ENCODE measurements around the gene UGT2B11.

Gene UGT2B11

GRCh38 chr4:69214716-69215115 is at the start of gene UGT2B11:
Gene UGT2B11 (minus strand): TSS chr4:69214748. CDS start chr4:69214722, 26 bp downstream.
- TF ChIP-seq MAX (IDR thresholded peaks at IDR 0.05) (no peak), TCF12 (IDR thresholded peaks at IDR 0.05; ENCODE audit: low read depth) (no peak), CEBPB (IDR thresholded peaks at IDR 0.05) (no peak), TAF1 (IDR thresholded peaks at IDR 0.05; ENCODE audit: low read depth) (no peak), FOXM1 (IDR thresholded peaks at IDR 0.05; ENCODE audit: borderline replicate concordance, low read depth) (no peak), REST (IDR thresholded peaks at IDR 0.05; ENCODE audit: low read depth) (no peak), RAD21 (IDR thresholded peaks at IDR 0.05; ENCODE audit: low read depth) (no peak), ZBTB7A (IDR thresholded peaks at IDR 0.05; ENCODE audit: low read depth) (no peak), TEAD4 (IDR thresholded peaks at IDR 0.05) (no peak), YY1 (IDR thresholded peaks at IDR 0.05; ENCODE audit: low read depth) (no peak), CREB1 (IDR thresholded peaks at IDR 0.05; ENCODE audit: low read depth) (no peak), EGR1 (IDR thresholded peaks at IDR 0.05) (no peak)

GRCh38 chr4:69239557-69240168 is 25.1 kb upstream of the UGT2B11 start:
- TF ChIP-seq ZBTB7A (IDR thresholded peaks at IDR 0.05; ENCODE audit: low read depth): no peak
- no peak for TF ChIP-seq TAF1 (IDR thresholded peaks at IDR 0.05; ENCODE audit: low read depth)
- no peak for TF ChIP-seq NFIC (IDR thresholded peaks at IDR 0.05)
- TF ChIP-seq FOXM1 (IDR thresholded peaks at IDR 0.05; ENCODE audit: borderline replicate concordance, low read depth): no peak
- TF ChIP-seq TEAD4 (IDR thresholded peaks at IDR 0.05): no peak
- no peak for TF ChIP-seq REST (IDR thresholded peaks at IDR 0.05; ENCODE audit: low read depth)
- no peak for TF ChIP-seq YY1 (IDR thresholded peaks at IDR 0.05; ENCODE audit: low read depth)
- TF ChIP-seq USF1 (IDR thresholded peaks at IDR 0.05): no peak
- no peak for TF ChIP-seq TCF12 (IDR thresholded peaks at IDR 0.05; ENCODE audit: low read depth)
- no peak for TF ChIP-seq EP300 (IDR thresholded peaks at IDR 0.05; ENCODE audit: borderline replicate concordance)
- TF ChIP-seq MAX (IDR thresholded peaks at IDR 0.05): no peak
- TF ChIP-seq EGR1 (IDR thresholded peaks at IDR 0.05): no peak
- TF ChIP-seq RAD21 (IDR thresholded peaks at IDR 0.05; ENCODE audit: low read depth): no peak

- TF ChIP-seq NFIC (IDR thresholded peaks at IDR 0.05): no peak
- TF ChIP-seq EGR1 (IDR thresholded peaks at IDR 0.05): no peak
- TF ChIP-seq CEBPB (IDR thresholded peaks at IDR 0.05): no peak
- TF ChIP-seq TCF12 (IDR thresholded peaks at IDR 0.05; ENCODE audit: low read depth): no peak
- TF ChIP-seq TEAD4 (IDR thresholded peaks at IDR 0.05): no peak
- no peak for TF ChIP-seq REST (IDR thresholded peaks at IDR 0.05; ENCODE audit: low read depth)
- no peak for TF ChIP-seq YY1 (IDR thresholded peaks at IDR 0.05; ENCODE audit: low read depth)
- TF ChIP-seq TAF1 (IDR thresholded peaks at IDR 0.05; ENCODE audit: low read depth): no peak
Measured at GRCh38 chr4:69239092-69239491, 24.5 kb upstream of the UGT2B11 start.

GRCh38 chr4:69224891-69225290 is 10.3 kb upstream of the UGT2B11 start:
- TF ChIP-seq REST (IDR thresholded peaks at IDR 0.05; ENCODE audit: low read depth): no peak
- no peak for TF ChIP-seq TAF1 (IDR thresholded peaks at IDR 0.05; ENCODE audit: low read depth)
- no peak for TF ChIP-seq USF1 (IDR thresholded peaks at IDR 0.05)
- TF ChIP-seq RAD21 (IDR thresholded peaks at IDR 0.05; ENCODE audit: low read depth): no peak
- no peak for TF ChIP-seq TCF12 (IDR thresholded peaks at IDR 0.05; ENCODE audit: low read depth)
- no peak for TF ChIP-seq MAX (IDR thresholded peaks at IDR 0.05)
- TF ChIP-seq NFIC (IDR thresholded peaks at IDR 0.05): no peak
- TF ChIP-seq EGR1 (IDR thresholded peaks at IDR 0.05): no peak
- no peak for TF ChIP-seq CEBPB (IDR thresholded peaks at IDR 0.05)
- no peak for TF ChIP-seq TEAD4 (IDR thresholded peaks at IDR 0.05)
- no peak for TF ChIP-seq EP300 (IDR thresholded peaks at IDR 0.05; ENCODE audit: borderline replicate concordance)
- no peak for TF ChIP-seq FOXM1 (IDR thresholded peaks at IDR 0.05; ENCODE audit: borderline replicate concordance, low read depth)
- TF ChIP-seq YY1 (IDR thresholded peaks at IDR 0.05; ENCODE audit: low read depth): no peak
- TF ChIP-seq CREB1 (IDR thresholded peaks at IDR 0.05; ENCODE audit: low read depth): no peak
- TF ChIP-seq ZBTB7A (IDR thresholded peaks at IDR 0.05; ENCODE audit: low read depth): no peak
